Limb (tissue), 2 donors: ENCODE data around the gene MAST1.
A peak's percentile ranks its signal among the peaks of the same experiment; 100 is the strongest.
"Not testable (repeated sequence)": the region's sequence is repeated elsewhere in the genome, so short reads cannot be mapped to it uniquely, and the experiment has no call there.

Experiments used
- DNase-seq, 2 donors: peaks; one replicate each; pipeline ENCODE4 v3.0.0-alpha.2; 2016; ENCODE audit errors: extremely low spot score in 2 of 2

MAST1 gene

GRCh38 chr19:12838886-12839756 lies 806 bp downstream of the MAST1 start:
- peak in 1 of 2 donors; percentile 47 for DNase-seq

- DNase-seq: peak in 1 of 2 donors; percentile 79
Measured at GRCh38 chr19:12840091-12841079, 2.1 kb downstream of the MAST1 start.

GRCh38 chr19:12841094-12841493 lies 2.8 kb downstream of the MAST1 start:
- DNase-seq: peak in 1 of 2 donors; percentile 76

GRCh38 chr19:12842511-12842910 lies 4.2 kb downstream of the MAST1 start:
- no peak for DNase-seq

- no peak for DNase-seq
Measured at GRCh38 chr19:12843328-12843727, 5.0 kb downstream of the MAST1 start.

GRCh38 chr19:12843999-12844732 lies 5.9 kb downstream of the MAST1 start:
- no peak for DNase-seq

GRCh38 chr19:12846613-12847012 lies 8.3 kb downstream of the MAST1 start:
- DNase-seq: not testable (repeated sequence)

GRCh38 chr19:12847159-12848139 lies 9.1 kb downstream of the MAST1 start:
- peak; percentile 71 to 93 for DNase-seq

GRCh38 chr19:12856653-12857052 lies 18.3 kb downstream of the MAST1 start:
- DNase-seq: no peak

- no peak for DNase-seq
Measured at GRCh38 chr19:12858041-12858928, 20.0 kb downstream of the MAST1 start.

- DNase-seq: no peak
Measured at GRCh38 chr19:12859546-12859945, 21.2 kb downstream of the MAST1 start.

GRCh38 chr19:12864143-12864542 lies 25.8 kb downstream of the MAST1 start:
- no peak for DNase-seq

GRCh38 chr19:12864721-12865715 lies 26.7 kb downstream of the MAST1 start:
- DNase-seq: no peak

- no peak for DNase-seq
Measured at GRCh38 chr19:12865746-12866415, 27.6 kb downstream of the MAST1 start.

GRCh38 chr19:12866416-12867119 lies 28.3 kb downstream of the MAST1 start:
- DNase-seq: no peak
